ENCODE measurements around the gene PDX1.

Gene PDX1

GRCh38 chr13:27919934-27920676 is at the start of gene PDX1:
PDX1 (plus strand) TSS chr13:27920000; CDS start chr13:27920139, 139 bp downstream.
- DNase-seq (ENCODE audit: low read depth in 2 of 2), result no peak

DNA sequence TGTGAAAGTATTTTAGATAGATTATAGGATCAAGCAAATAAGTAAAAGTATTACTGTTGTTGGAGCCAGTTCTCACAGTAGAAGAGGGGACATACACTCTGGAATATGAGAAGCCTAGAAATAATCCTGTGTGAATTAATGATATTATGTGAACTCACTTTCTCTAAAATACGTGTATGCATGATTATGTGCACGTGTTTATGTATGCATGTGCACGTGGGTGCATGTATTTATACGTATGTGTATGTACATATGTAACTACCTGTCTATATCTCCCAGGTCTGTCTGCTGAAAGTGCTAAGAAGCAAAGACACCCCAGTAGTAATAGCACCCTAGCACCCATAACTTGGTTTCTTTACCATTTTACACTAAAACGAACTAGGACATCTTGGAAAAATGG is 41.5 kb upstream of the PDX1 start:
- no peak for DNase-seq (ENCODE audit: low read depth in 2 of 2)

DNA sequence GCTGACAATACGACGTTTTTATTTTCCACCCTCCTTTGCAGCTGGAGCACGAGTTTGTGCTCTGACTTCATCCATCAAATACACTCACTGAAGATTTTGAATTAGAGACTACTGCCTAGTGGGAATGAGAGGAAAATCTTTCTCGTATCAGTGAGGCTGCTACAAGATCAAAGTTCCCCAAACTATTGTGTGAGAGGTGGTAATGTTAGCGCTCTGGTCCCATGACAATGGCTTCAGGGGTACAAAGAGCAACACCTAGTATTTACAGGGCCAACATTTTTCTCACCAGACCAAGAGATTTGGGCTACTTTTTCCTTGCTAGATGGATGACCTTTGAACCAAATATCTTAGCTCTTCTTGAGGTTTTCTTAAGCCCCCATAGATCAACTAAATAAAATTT is 30.3 kb upstream of the PDX1 start:
- DNase-seq (ENCODE audit: low read depth in 2 of 2), result no peak

- DNase-seq (ENCODE audit: low read depth in 2 of 2), result no peak
Measured at GRCh38 chr13:27896726-27897125, 23.1 kb upstream of the PDX1 start.

GRCh38 chr13:27904719-27905118 is 15.1 kb upstream of the PDX1 start:
- DNase-seq (ENCODE audit: low read depth in 2 of 2), result no peak

DNA sequence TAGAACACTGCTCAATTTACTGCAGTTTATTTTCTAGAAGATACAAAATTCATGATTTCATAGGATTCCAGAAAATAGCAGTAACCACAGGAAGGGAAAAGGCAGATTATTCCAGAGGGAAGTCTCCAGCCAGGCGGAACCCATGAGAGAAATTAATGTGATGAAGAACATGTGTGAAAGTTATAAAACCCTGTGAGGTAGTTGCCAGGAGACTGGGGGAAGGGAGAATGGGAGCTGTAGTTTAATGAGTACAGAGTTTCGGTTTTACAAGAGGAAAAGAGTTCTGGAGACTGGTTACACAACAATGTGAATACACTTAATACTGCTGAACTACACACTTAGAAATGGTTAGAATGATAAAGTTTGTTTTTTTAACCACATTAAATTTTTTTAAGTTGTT is 14.2 kb upstream of the PDX1 start:
- DNase-seq (ENCODE audit: low read depth in 2 of 2), result no peak

GRCh38 chr13:27907121-27907787 is 12.5 kb upstream of the PDX1 start:
- DNase-seq (ENCODE audit: low read depth in 2 of 2), result no peak

DNA sequence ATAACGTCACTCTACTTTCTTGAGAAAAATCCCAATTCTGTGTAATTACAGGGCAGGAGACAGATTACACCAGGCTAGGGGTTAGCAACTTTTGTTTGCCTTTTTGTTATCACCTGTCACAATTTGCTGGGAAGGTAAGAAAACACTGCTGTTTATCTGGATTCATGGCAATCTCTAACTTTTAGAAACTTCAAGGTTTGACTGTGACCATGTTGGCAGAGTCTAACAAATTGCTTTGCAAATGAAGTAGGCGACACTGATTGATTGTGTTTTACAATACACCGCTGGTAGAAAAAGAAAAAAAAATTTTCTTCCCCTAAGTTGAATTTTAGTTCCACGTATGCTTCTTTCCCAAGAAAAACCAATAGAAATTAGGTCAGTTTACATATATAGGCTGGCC is 10.4 kb upstream of the PDX1 start:
- no peak for DNase-seq (ENCODE audit: low read depth in 2 of 2)

GRCh38 chr13:27911521-27911920 is 8.3 kb upstream of the PDX1 start:
- DNase-seq (ENCODE audit: low read depth in 2 of 2), result no peak

- DNase-seq (ENCODE audit: low read depth in 2 of 2), result no peak
Measured at GRCh38 chr13:27913160-27913559, 6.6 kb upstream of the PDX1 start.

- DNase-seq (ENCODE audit: low read depth in 2 of 2), result no peak
Measured at GRCh38 chr13:27915301-27916207, 4.2 kb upstream of the PDX1 start.

DNA sequence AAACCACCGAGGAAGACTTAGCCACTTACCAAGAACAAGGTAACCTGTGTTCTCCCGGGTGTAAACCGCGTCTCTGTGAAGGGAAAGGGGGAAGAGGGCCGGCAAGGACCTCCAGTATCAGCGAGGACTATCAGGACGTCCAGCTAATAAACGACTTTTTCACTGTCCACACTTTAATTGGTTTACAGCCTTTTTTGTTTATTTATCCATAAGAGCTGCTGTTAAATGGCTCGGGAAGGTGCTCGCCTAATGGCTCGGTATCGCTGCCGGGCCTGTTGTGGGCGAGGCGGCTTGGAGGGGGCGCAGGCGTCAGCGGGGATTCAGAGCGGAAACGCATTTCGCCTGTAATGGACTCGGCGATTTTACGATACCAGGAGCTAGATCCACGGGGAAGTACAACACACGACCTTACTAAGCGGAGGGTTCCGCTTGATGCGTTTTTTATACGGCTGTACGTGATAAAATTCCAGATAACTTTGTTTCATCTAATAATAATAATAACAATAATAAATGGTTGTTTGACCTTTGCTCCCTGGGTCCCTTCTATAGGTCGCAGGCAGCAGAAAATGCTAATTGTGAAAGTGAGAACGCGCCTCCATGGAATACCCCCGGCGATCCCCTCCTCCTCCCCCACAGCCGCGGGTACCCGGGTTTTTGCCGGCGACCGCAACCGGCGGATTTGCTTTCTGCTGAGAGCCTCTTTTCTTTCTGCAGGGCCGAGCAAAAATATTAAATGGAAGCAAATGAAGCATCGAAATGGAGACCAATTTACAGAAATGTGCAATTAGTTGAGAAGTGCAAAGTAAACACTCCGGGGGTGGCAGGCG is 2.5 kb upstream of the PDX1 start:
- no peak for DNase-seq (ENCODE audit: low read depth in 2 of 2)

- DNase-seq (ENCODE audit: low read depth in 2 of 2), result no peak
Measured at GRCh38 chr13:27918041-27918917, 1.5 kb upstream of the PDX1 start.

DNA sequence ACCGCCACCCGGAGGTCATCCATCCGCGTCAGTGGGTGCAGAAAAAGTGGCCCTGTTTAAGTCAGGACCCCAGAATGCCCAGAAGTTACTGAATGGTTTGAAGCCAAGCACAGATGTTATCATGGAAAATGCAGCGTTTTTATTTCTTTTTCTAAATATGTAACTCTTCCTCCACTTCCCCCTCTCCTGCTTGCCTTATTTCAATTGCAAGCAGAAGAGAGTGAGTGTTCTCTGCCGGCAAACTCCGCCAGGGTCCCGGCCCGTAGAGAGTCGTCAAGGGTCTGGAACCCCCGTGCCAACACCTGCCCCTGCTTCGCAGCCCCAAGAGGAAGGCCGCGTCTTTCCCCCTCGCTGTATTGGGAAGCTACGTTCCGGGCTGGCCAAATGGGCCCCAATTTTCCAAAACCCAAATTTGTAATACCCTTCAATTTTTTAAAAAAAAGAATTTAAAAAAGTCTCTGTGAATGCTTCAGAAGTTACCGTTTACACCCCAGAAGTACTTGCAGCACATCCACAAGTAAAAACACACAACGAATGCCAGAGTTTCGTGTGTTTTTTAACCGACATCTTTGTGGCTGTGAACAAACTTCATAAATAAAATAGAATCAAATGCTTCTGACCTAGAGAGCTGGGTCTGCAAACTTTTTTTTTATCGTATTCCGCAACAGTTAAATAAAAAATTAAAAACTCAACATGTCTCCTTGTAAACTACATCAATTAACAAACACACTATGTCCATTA is 712 bp upstream of the PDX1 start:
- DNase-seq (ENCODE audit: low read depth in 2 of 2), result no peak

GRCh38 chr13:27919659-27919933 is 204 bp upstream of the PDX1 start:
- no peak for DNase-seq (ENCODE audit: low read depth in 2 of 2)

GRCh38 chr13:27920677-27921420 is 1.0 kb downstream of the PDX1 start:
- DNase-seq (ENCODE audit: low read depth in 2 of 2), result no peak

DNA sequence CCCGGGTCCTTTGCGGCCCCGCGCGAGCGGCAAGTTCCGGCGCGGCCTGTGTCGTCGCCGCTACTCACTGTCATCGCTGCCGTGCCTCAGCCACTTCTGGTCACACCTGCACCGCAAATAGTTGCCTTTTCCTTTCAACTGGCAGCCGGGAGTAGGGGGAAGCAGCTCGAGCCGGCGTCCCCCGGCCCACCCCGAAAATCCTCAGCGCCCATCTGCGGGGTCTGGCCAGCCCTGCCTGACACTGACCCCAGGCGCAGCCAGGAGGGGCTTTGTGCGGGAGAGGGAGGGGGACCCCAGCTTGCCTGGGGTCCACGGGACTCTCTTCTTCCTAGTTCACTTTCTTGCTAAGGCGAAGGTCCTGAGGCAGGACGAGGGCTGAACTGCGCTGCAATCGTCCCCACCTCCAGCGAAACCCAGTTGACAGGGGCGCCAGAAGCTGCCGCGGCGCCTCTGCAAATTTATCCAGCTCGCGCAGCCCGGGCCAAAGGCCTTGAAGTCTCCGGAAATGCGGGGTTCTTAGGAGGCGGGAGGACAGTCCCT is 1.7 kb downstream of the PDX1 start:
- no peak for DNase-seq (ENCODE audit: low read depth in 2 of 2)

DNA sequence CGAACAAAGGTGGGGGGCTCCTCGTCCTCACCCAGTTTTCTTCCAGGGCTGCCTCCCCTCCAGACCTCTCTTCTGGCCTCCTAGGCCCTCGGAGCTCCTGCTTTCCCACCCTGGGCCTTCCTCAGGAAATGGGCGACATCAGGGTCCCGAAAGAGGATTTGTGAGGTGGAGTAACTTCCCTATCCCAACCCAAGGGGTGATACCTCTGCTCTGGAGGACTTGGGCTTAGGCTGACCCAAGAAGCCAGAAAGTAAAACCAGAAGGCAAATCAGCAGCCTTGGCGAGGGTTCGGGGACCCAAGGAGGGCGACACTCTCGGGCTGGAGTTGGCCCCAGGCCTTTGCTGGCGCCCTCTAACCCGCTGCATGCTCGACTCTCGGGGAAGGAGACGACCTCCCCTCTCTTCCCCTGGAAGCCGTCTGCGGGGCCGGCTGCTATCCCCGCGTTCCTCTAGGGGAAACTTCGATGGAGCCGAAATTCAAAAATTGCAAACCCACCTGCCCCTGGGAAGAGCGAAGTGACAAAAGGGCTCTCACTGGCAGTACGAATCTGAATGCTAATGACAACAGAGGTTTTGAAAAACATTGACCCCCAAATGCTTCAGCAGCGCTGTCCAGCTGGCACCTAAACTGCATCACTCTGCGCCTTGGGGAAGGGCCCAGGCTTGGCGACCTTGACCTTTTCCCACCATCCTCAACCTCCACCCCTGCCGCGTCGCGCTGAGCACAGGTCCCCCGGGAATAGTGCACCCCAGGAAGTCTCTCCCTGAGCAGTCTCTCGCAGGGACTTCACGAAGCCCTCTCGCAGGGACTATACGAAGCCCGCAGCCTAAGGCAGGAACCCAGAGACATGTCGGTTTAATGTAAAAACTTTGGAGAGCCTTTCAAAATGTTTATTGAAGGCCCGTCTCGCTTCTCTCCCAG is 2.4 kb downstream of the PDX1 start:
- no peak for DNase-seq (ENCODE audit: low read depth in 2 of 2)
